Coronary artery (tissue), 2 donors: ENCODE data around the gene DDX31.

Experiments used
- DNase-seq: peaks from one replicate; pipeline ENCODE4 v3.0.0-alpha.2; 2017; ENCODE audit warnings: low spot score
- H3K27ac ChIP-seq, 2 donors: fragments of 200-600 bp; sonication (generic); one replicate each; pipeline ENCODE4 v1.5.1; 2016 to 2019
- H3K4me3 ChIP-seq: fragments of 200-600 bp; sonication (generic); 2 replicates; pipeline ENCODE4 v1.5.1; 2016; ENCODE audit warnings: mild to moderate bottlenecking, moderate library complexity
- CTCF ChIP-seq: fragments of 200-600 bp; sonication (generic); IDR thresholded peaks from one replicate; pipeline ENCODE4 v1.5.1; 2019; ENCODE audit warnings: antibody characterized with exemption

Gene DDX31

DNA sequence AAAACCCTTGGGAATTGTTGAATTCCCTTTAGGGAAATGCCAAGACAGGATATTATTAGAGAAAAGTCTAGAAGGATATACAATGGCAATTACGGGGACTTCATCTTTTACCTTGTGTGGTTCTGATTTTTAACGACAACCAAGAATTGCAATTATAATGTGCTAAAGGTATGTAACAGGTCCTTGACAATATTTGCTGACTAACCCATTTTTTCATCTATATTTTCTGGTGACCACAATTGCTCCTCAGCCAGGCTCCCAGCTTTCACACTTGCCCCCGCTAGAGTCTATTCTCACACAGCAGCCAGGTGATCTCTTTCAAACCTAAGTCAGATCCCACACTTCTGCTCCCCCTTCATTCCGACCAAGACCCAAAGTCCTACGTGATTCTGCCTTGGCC lies 53.1 kb downstream of the DDX31 start:
- H3K27ac ChIP-seq: no peak overlapping the region
- no peak overlapping the region for H3K4me3 ChIP-seq
- TF ChIP-seq CTCF: no peak
- no peak for DNase-seq

DNA sequence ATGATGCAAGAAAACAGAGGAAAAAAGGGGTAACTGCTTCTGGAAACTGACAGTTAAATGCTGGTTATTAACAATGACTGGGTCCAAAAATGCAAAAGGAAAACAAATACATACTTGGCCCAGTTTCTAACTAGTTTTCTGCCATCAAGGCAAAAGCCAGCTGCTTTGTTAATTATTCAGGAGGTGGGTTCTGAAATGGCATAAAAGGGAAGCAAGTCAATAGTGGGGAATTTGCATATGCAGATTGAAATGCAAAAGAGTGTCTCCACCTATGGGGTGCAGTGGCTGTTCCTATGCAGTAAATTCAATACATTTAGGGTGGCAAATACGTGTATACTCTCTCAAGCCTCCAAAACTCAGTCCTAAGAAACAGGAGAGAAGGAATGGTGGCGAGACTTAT lies 54.0 kb downstream of the DDX31 start:
- no peak for TF ChIP-seq CTCF
- no peak overlapping the region for H3K27ac ChIP-seq
- no peak overlapping the region for H3K4me3 ChIP-seq
- DNase-seq: no peak

GRCh38 chr9:132614324-132614723 lies 55.5 kb downstream of the DDX31 start:
- H3K4me3 ChIP-seq: no peak overlapping the region
- no peak overlapping the region for H3K27ac ChIP-seq
- no peak for TF ChIP-seq CTCF
- no peak for DNase-seq

DNA sequence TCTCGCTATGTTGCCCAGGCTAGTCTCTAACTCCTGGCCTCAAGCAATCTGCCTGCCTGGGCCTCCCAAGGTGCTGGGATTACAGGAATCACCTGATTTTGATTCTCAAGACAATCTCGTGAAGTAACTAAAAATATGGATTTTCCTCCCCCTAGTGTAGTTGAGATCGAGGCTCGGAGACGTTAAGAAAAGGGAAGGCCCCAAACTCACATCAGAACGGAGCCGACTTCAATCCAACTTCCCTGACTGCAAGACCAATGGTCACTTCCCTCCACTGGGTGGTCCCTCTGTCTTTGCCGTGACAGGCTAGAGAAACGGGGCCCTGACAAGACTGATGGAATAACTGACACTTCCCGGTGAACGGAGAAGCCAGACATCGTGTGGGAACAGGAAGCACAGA lies 59.1 kb downstream of the DDX31 start:
- H3K4me3 ChIP-seq: no peak overlapping the region
- no peak for DNase-seq
- TF ChIP-seq CTCF: no peak
- H3K27ac ChIP-seq: no peak overlapping the region

DNA sequence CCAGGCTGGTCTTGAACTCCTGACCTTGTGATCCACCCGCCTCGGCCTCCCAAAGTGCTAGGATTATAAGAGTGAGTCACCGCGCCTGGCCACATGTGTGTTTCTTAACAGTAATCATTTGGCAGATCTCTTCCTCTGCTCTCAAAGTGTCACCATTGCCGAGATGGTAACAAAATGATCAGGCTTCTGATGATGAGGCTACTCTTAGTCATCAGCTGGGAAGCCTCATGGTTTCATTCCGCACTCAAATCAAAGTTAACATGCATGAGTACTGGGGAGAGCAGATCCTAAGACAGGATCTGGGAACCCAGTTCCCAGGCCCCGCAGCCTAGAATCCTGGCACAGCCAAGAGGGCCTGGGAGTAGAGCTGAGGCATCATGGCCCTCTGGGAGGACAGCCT lies 60.0 kb downstream of the DDX31 start:
- no peak for TF ChIP-seq CTCF

DNA sequence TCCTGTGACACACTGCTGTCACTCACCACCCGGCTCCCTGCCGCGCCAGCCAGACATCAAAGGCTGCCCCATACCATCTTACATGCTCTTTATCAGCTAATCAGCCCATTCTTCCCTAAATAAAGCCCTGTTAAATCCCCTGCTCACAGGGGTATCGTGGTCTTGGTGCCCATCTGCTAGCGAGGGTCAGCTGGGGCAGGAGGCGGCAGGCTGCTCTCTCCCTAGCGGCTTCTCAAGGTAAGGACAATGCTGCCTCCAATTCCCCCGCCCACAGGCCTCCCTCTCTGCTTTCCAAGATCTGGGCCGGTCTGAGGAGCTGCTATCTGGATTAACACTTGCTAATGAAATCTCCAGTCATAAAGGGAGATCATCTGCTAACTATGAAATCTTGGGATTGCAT lies 60.6 kb downstream of the DDX31 start:
- TF ChIP-seq CTCF: no peak
- H3K4me3 ChIP-seq: no peak overlapping the region
- no peak overlapping the region for H3K27ac ChIP-seq
- no peak for DNase-seq

More for the DNA sequence above, 60.0 kb downstream of the DDX31 start:
- H3K4me3 ChIP-seq: no peak overlapping the region
- no peak overlapping the region for H3K27ac ChIP-seq
- no peak for DNase-seq

DNA sequence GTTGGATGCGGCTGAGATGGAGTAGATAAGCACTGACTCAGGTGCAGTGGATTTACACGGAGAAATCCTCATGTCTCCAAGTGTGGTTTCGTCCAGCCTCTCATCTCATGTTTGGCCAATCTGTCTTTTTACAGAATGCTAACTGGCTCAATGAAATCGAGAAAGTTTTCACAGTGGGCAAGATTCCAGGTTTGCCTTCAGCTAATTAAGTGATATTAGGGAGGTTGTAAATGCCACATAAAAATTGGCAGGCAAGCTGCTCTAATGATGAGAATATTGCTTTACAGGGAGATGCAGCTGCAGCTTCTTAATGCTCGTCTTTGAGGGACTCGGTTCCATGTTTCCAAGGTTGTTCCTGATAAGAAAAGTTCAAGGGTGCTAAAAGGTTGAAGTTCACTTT lies 63.7 kb downstream of the DDX31 start:
- TF ChIP-seq CTCF: no peak

More for the DNA sequence above, 63.7 kb downstream of the DDX31 start:
- H3K4me3 ChIP-seq: no peak overlapping the region
- DNase-seq: no peak
- H3K27ac ChIP-seq: no peak overlapping the region
